ENCODE results near the gene POGLUT3.
A peak's percentile ranks its signal among the peaks of the same experiment; 100 is the strongest.

The POGLUT3 gene

DNA sequence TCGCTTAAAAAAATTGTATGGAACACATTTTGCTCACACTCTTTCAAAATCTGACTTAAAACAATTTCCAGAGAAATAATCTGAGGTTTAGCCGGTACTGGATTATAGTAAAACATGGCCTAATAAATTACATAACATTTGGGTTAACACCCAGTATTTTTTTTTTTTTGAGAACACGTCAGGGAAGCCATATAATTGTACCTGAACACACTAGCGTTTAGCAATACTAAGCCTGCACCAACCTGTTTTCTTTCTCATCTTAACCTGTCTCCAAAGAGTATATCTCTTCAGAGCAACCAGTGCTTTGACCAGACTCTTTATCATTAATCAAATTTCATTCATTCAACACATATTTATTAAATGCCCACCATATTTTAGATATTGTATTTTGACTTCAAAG is 2.0 kb upstream of the POGLUT3 start:
- DNase-seq (ENCODE audit: low spot score), result no peak

DNA sequence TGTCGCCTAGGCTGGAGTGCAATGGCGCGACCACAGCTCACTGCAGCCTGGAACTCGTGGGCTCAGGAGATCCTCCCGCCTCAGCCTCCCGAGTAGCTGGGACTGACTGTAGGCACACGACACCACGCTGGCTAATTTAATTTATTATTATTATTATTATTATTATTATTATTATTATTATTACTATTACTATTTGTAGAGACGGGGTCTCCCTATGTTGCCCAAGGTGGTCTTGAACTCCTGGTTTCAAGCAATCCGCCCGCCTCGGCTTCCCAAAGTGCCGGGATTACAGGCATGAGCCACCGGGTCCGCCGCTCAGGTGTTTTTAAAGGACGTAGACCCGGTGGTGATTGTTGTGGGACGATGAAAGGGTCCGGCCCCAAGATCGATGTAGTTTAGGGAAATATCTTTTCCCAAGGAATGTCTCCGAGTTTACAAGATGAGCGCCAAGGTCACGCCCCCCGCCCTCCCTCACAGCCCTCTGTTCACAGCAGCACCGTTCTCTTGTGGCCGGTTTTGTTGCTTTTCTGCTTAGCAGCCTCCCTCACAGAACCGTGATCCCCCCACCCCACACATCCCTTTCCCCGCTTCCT is 728 bp upstream of the POGLUT3 start:
- no peak for DNase-seq (ENCODE audit: low spot score)

DNA sequence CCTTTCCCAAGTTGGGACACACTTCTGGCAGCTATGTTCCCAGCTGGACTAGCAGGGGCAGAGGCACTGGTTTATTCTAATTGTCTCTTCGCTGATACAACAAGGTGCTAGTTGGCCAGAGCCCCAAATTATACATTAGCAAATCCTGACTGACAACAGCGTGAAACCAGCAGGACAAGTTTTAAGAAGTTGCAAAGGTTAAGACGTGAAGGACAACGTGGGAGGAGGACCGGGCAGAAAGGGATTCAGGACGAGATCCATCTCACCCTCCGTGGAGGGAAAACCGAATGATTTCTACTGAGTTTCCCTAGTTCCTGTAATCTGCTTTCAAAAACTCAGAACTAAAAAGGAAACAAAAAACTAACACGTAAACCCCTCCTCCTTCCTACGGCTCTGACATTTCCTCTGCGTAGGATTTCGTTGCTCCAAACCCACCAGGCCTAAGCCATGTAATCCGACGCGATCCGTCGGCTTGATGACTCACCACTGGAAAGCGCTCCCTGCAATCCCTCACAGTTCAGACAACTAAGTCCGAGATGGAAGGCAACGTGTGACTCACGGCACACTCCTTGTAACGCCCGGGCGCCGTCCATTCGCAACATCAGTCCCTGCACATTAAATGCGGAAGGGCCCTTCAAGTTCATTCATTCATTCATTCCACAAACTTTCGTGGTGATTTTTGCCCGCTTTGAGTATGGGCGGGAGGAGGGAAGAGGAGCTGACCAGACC is 703 bp downstream of the POGLUT3 start:
- peak; percentile 59 for DNase-seq (ENCODE audit: low spot score)

DNA sequence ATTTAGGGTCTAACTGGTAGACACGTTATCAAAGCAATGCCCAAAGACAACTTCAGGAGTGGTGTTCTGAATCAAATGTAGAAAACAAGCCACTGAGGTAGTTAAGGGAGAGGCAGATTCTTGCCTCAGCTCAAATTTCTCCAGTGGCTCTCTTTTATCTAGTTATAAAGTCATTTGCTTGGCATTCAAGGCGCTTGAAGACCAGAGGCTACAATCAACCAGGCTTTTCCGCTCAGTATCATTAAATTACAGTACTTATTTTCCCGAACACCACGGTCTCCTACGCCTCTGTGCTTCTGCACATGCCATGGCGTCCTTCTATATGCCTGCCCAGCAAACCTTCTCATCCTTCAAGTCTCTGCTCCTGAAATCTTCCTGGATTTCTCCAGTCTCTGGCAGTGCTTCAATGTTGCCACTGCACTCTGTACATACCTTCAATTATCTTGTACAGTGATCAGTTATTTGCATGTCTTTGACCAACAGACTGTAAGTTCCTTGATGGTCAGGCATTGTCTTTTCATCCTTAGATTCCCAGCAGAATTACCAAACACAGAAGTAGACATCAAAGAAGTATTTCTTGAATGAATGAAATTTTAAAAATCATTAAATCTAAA is 1.4 kb downstream of the POGLUT3 start:
- no peak for DNase-seq (ENCODE audit: low spot score)

DNA sequence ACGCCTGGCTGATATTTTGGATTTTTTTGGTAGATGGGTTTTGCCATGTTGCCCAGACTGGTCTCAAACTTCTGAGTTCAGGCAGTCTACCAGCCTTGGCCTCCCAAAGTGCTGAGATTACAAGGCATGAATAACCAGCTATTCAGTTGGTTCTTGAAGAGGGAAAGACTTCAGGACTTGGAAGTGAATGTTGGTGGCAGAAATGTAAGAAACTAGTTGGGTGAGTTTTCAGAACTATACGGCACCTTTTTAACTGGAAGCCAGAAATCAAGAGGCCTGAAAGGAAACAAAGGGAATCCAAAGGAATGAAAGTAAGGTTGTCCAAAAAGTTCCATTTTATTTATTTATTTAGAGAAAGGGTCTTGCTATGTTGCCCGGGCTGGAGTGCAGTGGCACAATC is 2.9 kb downstream of the POGLUT3 start:
- no peak for DNase-seq (ENCODE audit: low spot score)

DNA sequence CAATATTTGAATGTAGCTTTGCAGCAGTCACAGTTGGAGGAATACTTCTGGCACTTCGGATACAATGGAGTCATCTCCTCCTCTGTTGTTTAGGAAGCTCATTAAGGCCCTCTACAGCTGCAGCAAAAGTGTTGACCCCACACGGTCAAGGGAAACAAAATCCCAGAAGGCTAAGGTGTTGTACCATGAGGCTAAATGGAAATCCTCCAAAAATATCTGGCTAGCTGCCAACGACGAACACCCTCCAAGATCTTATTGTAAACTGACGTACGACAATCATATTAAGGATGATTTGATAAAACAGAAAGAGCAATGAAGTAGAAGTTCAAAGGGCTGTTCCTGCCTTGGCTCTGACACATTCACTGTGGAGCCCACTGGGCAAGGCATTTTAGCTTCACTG is 4.0 kb downstream of the POGLUT3 start:
- DNase-seq (ENCODE audit: low spot score), result no peak

DNA sequence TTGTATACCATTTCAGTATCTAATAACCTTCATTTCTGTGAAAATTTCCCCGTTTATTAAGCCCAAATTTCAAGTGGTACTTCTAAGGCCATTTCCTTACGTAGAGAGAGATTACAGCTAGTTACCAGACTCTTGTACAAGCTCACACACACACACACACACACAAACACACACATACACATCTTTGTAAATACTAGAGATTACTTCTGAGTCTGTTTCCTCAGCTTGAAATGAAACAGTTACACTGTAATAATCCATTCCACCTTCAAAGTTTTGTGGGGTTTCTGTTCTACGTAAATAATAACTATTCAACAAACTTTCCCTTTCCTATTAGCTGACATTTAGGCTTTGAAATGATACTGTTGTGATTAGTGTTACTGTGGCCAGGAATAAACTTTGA is 6.2 kb downstream of the POGLUT3 start:
- no peak for DNase-seq (ENCODE audit: low spot score)

DNA sequence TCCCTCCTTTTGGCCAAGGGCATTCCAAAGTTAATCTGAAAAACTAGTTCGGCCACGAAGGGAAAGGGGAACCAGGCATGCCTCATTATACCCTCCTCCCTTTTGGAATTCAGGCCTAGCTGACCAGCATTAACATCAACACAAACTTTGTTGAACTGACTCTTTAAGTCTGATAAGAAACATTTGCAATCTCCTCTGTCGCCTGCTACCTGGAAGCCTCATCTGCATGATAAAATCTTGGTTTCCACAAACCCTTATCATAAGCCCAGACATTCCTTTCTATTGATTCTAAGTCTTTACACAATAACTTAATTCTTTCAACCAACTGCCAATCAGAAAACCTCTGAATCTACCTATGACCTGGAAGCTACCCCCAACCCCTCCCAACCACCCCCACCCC is 11.4 kb downstream of the POGLUT3 start:
- DNase-seq (ENCODE audit: low spot score), result no peak

DNA sequence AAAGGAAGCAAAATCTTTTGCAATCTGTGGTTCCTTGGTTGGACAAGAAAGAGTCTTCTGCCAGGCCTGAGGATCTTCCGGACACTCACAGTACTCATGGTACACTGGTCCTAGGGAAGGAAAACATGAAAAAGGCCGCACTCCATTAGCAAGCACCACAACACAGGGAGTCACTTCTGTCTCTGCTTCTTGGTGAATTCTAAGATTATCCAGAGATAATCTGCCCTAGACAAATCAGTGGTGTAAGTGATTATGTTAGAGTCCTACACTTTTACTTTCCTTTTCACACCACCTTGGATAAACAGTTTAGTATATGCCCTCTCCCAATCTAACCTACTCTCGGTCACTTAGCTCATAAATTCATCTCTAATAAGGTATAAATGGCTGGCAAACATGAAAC is 11.9 kb downstream of the POGLUT3 start:
- DNase-seq (ENCODE audit: low spot score), result no peak

DNA sequence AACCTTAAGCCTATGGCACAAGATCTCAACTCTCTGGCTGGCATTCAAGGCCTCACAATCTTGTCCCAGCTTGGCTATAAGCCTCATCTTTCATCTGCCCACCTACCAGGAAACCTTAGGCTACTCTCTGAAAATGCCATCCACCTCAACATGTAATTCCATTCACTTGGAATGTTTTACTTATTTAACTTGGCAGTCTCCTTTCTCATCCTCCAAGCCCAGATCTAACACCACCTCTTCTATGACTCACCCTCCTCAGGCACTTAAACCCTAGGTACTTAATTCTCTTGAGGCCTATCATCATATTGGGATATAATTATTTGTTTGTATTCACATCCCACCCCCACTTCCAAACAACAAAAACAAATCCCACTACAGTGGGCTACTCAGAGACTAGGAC is 15.0 kb downstream of the POGLUT3 start:
- DNase-seq (ENCODE audit: low spot score), result no peak

DNA sequence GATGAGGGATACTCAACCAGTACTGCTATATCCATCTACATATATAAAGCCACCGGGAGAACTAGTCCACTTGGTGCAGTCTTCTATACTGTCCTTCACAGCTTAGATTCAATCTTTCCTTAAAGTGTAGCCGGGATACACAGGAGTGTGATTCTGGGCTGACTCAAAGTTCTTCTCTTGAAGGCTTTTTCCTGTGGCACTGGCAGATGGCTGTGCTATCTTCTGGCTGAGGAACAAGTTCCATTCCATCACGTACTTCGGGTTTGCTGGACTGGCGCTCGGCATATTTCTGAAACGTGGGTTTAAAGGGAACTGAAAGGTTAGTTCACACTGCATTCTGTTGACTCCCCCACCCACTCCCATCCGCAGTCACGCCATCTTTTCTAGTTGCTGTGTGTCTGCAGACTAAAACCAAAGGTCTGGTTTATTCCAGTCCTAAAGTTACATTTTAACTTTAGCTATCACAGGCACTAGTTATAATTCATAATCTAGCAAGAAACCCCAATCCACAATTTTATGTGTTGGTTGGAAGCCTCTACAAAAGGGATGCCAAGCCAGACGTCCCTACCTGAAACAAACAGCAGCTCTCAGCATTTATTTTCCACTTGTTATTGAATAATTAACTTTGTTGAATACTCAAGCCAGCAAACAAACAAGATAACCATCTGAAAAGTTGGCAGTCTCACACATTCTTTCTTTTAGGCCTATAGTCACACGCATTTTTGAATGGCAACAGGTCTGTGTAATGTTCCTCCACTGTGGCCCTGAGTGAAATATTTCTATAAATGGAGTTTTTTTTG is 23.3 kb downstream of the POGLUT3 start:
- no peak for DNase-seq (ENCODE audit: low spot score)

DNA sequence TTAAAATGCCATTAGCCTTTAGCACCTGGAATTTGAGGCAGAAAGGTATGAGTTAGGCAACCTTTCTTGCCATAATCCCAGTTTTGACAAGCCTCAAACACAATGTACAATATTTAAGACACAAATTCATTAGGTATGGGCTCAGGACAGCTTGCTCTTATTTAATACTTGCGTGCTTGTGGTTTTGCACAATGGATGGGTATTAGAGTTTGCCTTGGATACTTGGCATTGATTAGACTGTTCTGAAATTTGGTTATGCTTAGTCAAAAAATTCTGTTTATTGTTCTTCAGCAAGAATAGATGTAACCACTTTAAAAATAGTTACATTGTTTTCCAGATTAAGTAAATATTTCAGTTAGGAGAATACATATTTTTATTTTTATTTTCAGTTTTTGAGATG is 25.5 kb downstream of the POGLUT3 start:
- no peak for DNase-seq (ENCODE audit: low spot score)

DNA sequence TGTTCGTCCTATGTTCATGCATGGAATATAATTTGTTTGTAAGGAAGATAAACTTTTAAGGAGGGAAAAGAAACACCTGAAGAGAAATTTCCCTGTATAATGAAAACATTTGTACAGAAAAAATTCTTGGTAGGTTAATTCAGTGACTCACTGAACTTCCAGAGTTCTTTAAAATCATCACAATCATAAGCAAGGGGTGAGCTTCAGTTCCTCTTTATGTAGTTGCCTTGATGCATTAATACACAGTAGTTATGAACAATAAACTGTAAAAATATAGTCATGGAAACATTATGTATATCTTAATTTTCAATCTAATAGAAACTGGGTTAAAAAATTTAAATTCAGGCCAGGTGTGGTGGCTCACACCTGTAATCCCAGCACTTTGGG is 29.7 kb downstream of the POGLUT3 start:
- DNase-seq (ENCODE audit: low spot score), result no peak

DNA sequence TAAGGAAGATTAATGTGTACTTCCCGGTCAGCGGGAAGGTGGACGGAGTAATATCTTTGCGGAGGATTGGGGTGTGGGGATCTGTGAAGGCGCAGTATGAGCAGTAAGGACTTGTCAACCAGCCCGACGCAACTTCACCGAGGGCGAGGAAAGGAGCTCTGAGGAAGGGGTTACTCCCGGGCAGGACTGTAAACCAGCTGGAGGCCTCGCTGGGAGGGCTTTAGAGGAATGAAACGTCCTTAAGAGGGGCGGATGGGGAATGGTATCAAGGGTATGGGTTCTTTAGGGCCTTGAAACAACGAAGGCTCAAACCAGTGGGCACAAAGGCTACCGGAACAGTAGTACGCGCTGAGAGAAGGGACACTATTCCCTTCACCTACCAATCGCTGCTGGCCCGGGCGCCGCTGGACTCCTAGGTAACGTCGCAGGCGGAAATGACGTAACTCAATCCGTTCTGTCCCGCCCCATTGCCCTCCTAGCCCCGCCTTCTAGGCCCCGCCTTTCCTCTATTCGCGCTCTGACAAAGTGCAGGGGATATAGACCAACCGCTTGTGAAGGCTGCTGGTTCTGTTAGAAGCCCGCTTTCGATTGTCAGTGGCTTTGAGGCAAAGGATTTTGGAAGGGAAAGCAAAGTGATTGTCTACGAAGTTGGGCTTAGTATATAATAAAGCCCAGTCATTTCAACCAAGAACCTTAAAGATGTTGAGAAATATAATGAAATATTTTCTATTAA is 30.9 kb downstream of the POGLUT3 start, which contains the start of gene C11orf65:
TSS of gene C11orf65 (minus strand) at position 439 of the 733 bp plus-strand sequence. CDS start 5,970 bp downstream, outside the sequence.
- peak; percentile 94 for DNase-seq (ENCODE audit: low spot score)

DNA sequence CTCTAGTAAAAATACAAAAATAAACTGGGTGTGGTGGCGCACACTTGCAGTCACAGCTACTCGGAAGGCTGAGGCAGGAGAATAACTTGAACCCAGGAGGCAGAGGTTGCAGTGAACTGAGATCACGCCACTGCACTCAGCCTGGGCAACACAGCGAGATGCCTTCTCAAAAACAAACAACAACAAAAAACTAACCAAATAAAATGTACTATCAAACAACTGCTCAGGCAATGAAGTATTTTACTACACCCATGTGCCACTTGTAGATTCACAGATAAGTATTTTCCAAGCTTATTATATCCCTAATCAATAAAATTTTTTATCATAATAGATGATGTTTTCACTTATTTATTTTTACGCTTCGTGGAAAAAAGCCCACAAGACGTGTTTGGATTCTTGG is 31.8 kb downstream of the POGLUT3 start:
- no peak for DNase-seq (ENCODE audit: low spot score)

DNA sequence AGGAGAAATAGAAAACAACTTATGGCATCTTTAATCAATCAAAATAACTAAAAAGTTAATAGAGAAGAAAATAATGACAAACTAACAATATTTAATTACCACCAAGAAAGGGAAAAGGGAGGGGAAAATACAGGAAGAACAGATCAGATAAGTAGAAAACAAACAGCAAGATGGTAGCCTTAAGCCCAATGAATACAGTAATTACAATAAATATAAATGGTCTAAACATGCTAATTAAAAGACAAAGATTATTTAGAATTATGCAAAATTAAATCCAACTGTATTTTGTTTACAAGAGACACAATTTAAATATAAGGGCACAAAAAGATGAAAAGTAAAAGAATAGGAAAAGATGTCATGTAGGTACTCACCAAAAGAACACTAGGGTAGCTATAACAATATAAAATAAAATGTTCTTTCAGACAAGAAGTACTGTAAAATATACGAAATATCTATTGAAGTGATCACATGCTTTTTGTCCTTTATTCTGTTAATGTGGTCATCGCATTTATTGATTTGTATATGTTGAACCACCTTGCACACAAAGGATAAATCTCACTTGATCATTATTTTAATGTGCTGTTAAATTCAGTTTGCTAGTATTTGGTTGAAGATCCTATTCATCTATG is 44.9 kb downstream of the POGLUT3 start:
- no peak for DNase-seq (ENCODE audit: low spot score)

Data from hematopoietic multipotent progenitor cell treated with erythropoietin and hydrocortisone succinate and interleukin-3 and kit ligand, for 17 days (in vitro differentiated cells).